DMS153 treated with DMSO at 0.1 percent for 48 hours (cell line): ENCODE data around the gene SUSD6.
"Not testable (repeated sequence)": the region's sequence is repeated elsewhere in the genome, so short reads cannot be mapped to it uniquely, and the experiment has no call there.

Source experiments
- DNase-seq: peaks from one replicate; lab custom pipeline; 2025; ENCODE audit not compliant: unreplicated experiment; lab: John Stamatoyannopoulos, UW

Gene SUSD6

GRCh38 chr14:69693145-69693544 lies 81.7 kb downstream of the SUSD6 start:
- DNase-seq, result no peak

GRCh38 chr14:69693801-69694729 lies 82.7 kb downstream of the SUSD6 start:
- DNase-seq, result no peak

DNA sequence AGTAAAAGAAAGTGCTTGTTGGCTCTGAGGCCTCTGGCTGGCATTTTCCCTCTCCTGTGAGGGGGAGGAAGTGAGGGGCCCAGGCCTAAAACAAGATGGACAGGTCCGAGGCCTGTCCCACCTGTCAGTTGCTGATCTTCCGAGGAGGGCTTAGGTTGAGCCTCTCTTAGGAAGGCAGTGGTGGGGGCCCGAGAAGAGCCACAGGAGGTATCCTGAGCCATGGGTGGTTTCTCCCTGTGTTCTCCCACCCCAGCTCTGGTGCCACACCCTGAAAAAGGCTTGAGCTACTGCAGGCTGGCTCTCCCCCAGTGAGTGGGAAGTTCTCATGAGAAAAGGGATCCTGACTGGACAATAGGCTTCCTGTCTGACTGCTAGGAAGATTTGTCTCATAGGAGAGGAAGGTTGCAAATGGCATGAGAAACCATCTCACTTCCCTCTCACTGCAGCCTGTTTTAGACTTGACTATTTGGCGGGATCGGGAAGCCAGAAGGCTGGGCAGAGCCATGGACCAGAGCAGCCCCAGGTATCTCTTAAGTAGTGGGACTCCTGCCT lies 83.4 kb downstream of the SUSD6 start:
- no peak for DNase-seq

- DNase-seq, result no peak
These were observed 84.2 kb downstream of the SUSD6 start for GRCh38 chr14:69695322-69696203.

DNA sequence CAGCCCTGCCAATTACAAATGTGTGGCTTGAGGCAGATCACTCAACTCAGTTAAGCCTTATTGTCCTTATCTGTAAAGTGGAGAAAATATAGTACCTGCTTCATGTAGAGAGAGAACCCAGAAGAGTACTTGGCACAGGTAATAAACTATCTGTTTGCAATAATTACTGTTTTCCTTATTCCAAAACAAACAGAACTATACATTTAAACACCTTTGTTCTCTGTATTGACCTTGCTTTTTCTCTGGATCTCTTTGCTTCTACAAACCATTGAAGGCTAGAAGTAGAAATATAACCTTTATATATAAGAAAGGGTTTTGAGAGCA lies 84.8 kb downstream of the SUSD6 start:
- peak; percentile 88 for DNase-seq

- DNase-seq, result no peak
These were observed 85.5 kb downstream of the SUSD6 start for GRCh38 chr14:69696633-69697557.

- no peak for DNase-seq
These were observed 87.2 kb downstream of the SUSD6 start for GRCh38 chr14:69698572-69698971.

DNA sequence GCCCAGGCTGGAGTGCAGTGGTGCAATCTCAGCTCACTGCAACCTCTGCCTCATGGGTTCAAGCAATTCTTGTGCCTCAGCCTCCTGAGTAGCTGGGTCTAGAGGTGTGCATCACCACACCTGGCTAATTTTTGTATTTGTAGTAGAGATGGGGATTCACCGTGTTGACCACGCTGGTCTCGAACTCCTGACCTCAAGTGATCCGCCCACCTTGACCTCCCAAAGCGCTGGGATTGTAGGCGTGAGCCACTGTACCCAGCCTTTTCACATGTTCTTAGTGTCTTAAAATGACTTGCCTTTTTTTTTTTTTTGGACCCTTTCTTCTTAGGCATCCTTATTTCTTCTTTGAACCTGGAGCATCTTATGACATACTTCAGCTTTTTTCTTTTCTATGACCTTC lies 87.8 kb downstream of the SUSD6 start:
- DNase-seq, result not testable (repeated sequence)

- peak; percentile 35 for DNase-seq
These were observed 88.4 kb downstream of the SUSD6 start for GRCh38 chr14:69699748-69700303.

- DNase-seq, result no peak
These were observed 89.2 kb downstream of the SUSD6 start for GRCh38 chr14:69700575-69700974.

- no peak for DNase-seq
These were observed 89.9 kb downstream of the SUSD6 start for GRCh38 chr14:69701291-69701690.

DNA sequence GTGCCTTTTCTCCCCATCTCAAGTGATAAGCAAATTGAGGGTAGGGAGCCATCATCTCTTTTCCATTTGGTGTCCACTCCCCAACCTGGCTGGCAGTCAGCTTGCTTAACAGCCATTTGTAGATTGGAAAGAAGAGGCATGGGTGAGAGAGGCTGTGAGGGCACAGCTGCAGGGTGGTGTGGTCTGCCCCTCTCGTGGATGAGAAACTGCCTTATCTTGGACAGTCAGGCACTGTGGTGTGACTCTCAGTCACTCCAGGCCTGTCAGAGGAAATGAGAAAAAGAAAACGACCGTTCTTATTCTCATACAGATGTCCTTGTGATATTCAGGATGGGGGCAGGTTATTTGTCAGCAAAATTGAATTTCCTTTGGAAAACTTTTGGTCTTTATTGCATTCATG lies 90.5 kb downstream of the SUSD6 start:
- DNase-seq, result no peak

DNA sequence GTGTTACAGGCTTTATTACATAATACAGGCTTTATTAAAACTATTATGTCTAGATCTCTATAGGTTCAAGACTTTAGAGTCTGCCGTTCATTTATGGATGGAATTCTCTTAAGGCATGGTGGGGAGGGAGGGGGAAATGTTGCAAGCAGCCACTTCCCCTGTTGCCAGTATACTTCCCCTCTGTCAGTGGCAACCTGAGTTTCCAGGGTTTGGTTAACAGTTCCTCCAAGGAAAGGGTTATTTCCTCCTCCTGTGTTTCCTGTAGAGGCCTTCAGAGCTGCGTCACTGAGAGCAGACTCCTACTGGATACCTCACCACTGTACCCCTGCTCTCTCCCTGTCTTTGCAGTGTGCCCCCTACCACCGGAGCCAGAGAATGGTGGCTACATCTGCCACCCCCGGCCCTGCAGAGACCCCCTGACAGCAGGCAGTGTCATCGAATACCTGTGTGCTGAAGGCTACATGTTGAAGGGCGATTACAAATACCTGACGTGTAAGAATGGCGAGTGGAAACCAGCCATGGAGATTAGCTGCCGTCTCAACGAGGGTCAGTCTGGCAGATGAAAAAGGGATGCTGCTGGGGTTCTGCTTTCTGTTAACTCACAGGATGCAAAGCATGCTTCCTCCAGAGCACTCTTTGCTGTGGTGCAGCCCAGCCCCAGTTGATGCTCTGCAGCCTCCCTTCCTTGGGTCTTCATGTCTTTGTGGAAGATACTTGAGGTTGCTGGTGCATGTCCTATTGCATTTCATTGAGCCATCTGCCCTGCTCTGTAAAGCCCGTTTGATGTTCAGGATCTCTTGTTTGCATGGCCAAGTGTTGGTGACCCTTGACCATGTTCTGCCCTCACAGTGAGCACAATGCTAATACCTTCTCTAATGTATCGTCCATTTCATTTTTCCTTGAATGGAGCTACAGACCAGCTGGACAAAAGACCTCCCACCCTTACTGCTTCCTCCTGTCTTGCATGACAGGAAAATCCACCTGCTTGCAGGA lies 91.9 kb downstream of the SUSD6 start:
- DNase-seq, result no peak

- DNase-seq, result no peak
These were observed 92.9 kb downstream of the SUSD6 start for GRCh38 chr14:69704319-69704718.

DNA sequence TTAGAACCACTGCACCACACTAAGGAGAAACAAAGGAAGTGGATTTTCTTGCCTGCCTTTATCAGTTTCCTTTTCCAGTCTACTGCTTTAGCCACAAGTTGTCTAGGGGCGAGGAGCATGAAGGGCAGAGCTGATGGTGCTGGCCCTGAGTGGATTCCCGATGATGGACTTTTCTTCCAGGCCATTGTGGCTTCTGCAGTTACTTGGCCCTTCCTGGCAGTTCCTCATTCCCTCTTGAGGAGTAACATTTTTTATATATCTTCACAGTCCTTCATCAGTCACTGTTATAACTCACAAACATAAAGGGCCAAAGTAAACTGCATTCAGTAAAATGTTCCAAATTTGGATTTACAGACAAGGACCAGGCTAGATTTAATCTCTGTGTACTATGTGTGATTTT lies 94.3 kb downstream of the SUSD6 start:
- no peak for DNase-seq

DNA sequence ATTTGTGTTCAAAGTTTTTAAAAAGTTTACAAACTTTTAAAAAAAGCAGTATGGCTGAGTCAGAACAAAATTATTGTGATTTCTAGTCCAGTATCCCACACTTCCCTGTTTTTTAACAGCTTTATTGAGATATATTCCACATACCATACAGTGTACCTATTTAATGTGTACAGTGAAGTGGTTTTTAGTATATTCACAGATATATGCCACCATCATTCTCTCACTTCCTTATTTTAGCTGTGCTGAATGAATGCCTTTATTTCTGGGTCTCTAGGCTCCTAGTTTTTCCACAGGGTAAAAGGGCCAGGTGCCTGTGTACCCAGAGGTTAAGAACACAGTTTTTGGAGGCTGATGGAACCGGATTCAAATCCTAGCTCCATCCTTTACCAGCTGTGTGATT lies 96.7 kb downstream of the SUSD6 start:
- DNase-seq, result no peak

DNA sequence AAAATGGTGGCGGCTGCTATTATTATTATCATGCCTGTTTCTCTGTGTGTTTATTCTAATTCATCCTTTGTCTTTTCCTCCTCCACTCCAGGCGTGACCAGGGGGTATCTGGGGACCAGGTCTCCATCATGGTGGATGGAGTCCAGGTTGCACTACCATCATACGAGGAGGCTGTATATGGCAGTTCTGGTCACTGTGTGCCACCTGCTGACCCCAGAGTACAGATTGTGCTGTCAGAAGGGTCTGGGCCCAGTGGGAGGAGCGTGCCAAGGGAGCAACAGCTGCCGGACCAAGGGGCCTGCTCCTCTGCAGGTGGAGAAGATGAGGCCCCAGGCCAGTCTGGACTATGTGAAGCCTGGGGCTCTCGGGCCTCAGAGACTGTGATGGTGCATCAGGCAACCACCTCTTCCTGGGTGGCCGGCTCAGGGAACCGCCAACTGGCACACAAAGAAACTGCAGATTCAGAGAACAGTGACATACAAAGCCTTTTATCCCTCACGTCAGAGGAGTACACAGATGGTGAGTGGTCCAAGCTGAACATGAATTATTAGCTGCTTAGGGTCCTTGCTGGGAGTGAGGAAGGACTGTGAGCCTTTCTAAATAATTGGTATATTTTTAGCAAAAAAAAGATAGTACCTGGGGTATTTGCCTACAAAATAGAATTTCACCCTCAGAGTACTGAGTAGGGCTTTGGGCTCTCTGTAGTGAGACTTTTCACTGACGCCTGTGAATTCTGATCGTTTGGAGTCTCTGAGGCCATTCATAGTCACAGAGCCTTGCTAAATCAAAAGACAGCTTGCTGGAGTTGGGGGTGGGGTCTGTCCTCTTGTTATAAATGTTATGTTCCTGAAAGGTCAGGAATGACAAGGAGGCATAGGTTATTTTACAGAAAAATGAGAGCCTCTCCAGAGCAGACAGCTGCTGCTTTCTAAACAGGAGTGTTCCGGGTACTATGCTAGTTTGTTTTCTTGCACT lies 97.5 kb downstream of the SUSD6 start:
- DNase-seq, result peak; percentile 31

DNA sequence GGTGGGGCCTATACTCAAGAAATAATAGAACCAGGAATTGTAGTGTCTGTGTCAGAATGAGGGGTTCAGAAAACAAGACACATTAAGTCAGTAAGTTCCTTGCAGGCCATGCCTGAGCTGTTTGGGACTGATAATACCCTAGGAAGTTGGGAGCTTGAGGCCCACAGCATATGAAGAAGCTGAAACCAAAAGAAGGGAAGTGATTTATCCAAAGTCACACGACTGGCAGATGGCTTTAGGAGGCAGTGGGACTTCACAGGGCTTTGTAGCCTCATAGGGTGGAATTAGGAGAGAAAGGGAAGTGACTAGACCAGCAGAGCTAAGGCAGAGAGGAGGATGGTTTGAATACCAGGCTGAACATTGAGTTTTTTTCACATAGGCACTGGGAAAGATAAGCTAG lies 99.0 kb downstream of the SUSD6 start:
- no peak for DNase-seq
